Neural cell (in vitro differentiated cells): ENCODE data around the gene C11orf97. TPM values are rescaled to one million over a fixed set of nuclear protein-coding genes. Genes with fewer than 3 reads are reported as not detected.
A peak's percentile ranks its signal among the peaks of the same experiment; 100 is the strongest.

Source experiments
- H2AFZ ChIP-seq: fragments of 200-600, 300-800 bp; sonication (generic), shearing (Covaris generic); 2 replicates; pipeline ENCODE4 v1.6.0; 2014; ENCODE audit warnings: low read depth, mild to moderate bottlenecking, antibody characterized with exemption, low read length, moderate library complexity
- H3F3A ChIP-seq: fragments of 200-600 bp; shearing (Covaris generic); 2 replicates; pipeline ENCODE4 v1.6.1; 2016; ENCODE audit warnings: mild to moderate bottlenecking, moderate library complexity, mixed read lengths, antibody characterized with exemption, low read length; ENCODE audit not compliant: insufficient read depth, poor library complexity, severe bottlenecking
- H3K27ac ChIP-seq: fragments of 200-600, 300-800 bp; sonication (generic), shearing (Covaris generic); 2 replicates; pipeline ENCODE4 v1.5.1; 2014; ENCODE audit warnings: mild to moderate bottlenecking, low read length, moderate library complexity
- H3K27me3 ChIP-seq: fragments of 300-800, 200-600 bp; sonication (generic), shearing (Covaris generic); 2 replicates; pipeline ENCODE4 v1.6.0; 2014; ENCODE audit warnings: mild to moderate bottlenecking, low read depth, low read length, moderate library complexity; ENCODE audit not compliant: insufficient read depth
- H3K36me3 ChIP-seq: fragments of 300-800, 200-600 bp; sonication (generic), shearing (Covaris generic); 2 replicates; pipeline ENCODE4 v1.5.1; 2014; ENCODE audit warnings: mild to moderate bottlenecking, antibody characterized with exemption, low read length, moderate library complexity; ENCODE audit not compliant: insufficient read depth
- H3K4me2 ChIP-seq: fragments of 300-800, 200-600 bp; sonication (generic), shearing (Covaris generic); 2 replicates; pipeline ENCODE4 v1.6.0; 2014; ENCODE audit warnings: mild to moderate bottlenecking, low read length
- H3K4me3 ChIP-seq: fragments of 300-800, 200-600 bp; sonication (generic), shearing (Covaris generic); 2 replicates; pipeline ENCODE4 v1.5.1; 2014; ENCODE audit warnings: mild to moderate bottlenecking, low read length, moderate library complexity
- H3K79me2 ChIP-seq: fragments of 200-600 bp; shearing (Covaris generic); replicated peaks from 2 replicates; pipeline ENCODE4 v1.6.0; 2014; ENCODE audit warnings: mild to moderate bottlenecking, low read length, moderate library complexity; ENCODE audit not compliant: insufficient read depth
- H3K9ac ChIP-seq: fragments of 300-800, 200-600 bp; sonication (generic), shearing (Covaris generic); 2 replicates; pipeline ENCODE4 v1.6.1; 2016; ENCODE audit warnings: mild to moderate bottlenecking, low read length, mixed read lengths
- H3K9me2 ChIP-seq: fragments of 200-600 bp; shearing (Covaris generic); 2 replicates; pipeline ENCODE4 v1.6.1; 2016; ENCODE audit warnings: mild to moderate bottlenecking, low read length, mixed read lengths; ENCODE audit not compliant: insufficient read depth
- H3K9me3 ChIP-seq: fragments of 200-600, 300-800 bp; sonication (generic), shearing (Covaris generic); 2 replicates; pipeline ENCODE4 v1.6.1; 2016; ENCODE audit warnings: mild to moderate bottlenecking, mixed run types, low read length, moderate library complexity, mixed read lengths
- H4K20me1 ChIP-seq: fragments of 200-600 bp; shearing (Covaris generic); 2 replicates; pipeline ENCODE4 v1.6.1; 2016; ENCODE audit warnings: mild to moderate bottlenecking, mixed run types; ENCODE audit not compliant: insufficient read depth
- CTCF ChIP-seq: fragments of 450-650 bp; IDR thresholded peaks from 2 replicates; pipeline ENCODE4 v1.5.1; 2014; ENCODE audit warnings: antibody characterized with exemption, mild to moderate bottlenecking, moderate library complexity; ENCODE audit not compliant: poor library complexity, severe bottlenecking
- EP300 ChIP-seq: fragments of 450-650 bp; conservative IDR thresholded peaks from 2 replicates; pipeline ENCODE4 v1.6.1; 2014; ENCODE audit warnings: antibody characterized with exemption, mild to moderate bottlenecking, moderate library complexity; ENCODE audit not compliant: poor library complexity, severe bottlenecking
- EZH2 ChIP-seq: fragments of 200-600, 300-800 bp; shearing (Covaris generic), sonication (generic); IDR thresholded peaks from 2 replicates; pipeline ENCODE4 v1.6.1; 2014; ENCODE audit warnings: antibody characterized with exemption, low read length, borderline replicate concordance, mild to moderate bottlenecking; ENCODE audit not compliant: insufficient read depth, poor library complexity, severe bottlenecking
- MXI1 ChIP-seq: fragments of 450-650 bp; conservative IDR thresholded peaks from 2 replicates; pipeline ENCODE4 v1.6.1; 2014; ENCODE audit warnings: antibody characterized with exemption, mild to moderate bottlenecking; ENCODE audit not compliant: poor library complexity, severe bottlenecking
- POLR2AphosphoS5 ChIP-seq: IDR thresholded peaks from 2 replicates; pipeline ENCODE4 v1.6.1; 2012
- RAD21 ChIP-seq: fragments of 450-650 bp; conservative IDR thresholded peaks from 2 replicates; pipeline ENCODE4 v1.6.1; 2014; ENCODE audit warnings: antibody characterized with exemption, mild to moderate bottlenecking, moderate library complexity
- REST ChIP-seq: IDR thresholded peaks from 2 replicates; pipeline ENCODE4 v1.6.1; 2012; ENCODE audit warnings: borderline replicate concordance
- SMC3 ChIP-seq: fragments of 450-650 bp; conservative IDR thresholded peaks from 2 replicates; pipeline ENCODE4 v1.6.1; 2014; ENCODE audit warnings: antibody characterized with exemption, mild to moderate bottlenecking, moderate library complexity; ENCODE audit not compliant: poor library complexity
- TAF1 ChIP-seq: IDR thresholded peaks from 2 replicates; pipeline ENCODE4 v1.6.1; 2012; ENCODE audit warnings: low read depth
- polyA plus RNA-seq: library from polyadenylated mRNA; depleted of rRNA; stranded (reverse); fragments of >200 nt; gene quantifications from 2 replicates; pipeline ENCODE4 v1.2.3, GENCODE V29; 2014

The C11orf97 gene
- polyA plus RNA-seq, 1 donor from 2014 or later: 0.47 TPM

GRCh38 chr11:94518300-94518699, 6.0 kb downstream of the C11orf97 start:
- Histone ChIP-seq H2AFZ (no peak overlapping the region), H3F3A (no peaks in the 10 kb centered on the region), H3K9me3 (no peaks in the 10 kb centered on the region), H3K4me3 (no peak overlapping the region), H3K27me3 (no peaks in the 10 kb centered on the region), H3K9me2 (no peaks in the 10 kb centered on the region), H3K36me3 (no peaks in the 10 kb centered on the region), H3K4me2 (no peak overlapping the region), H3K27ac (no peak overlapping the region), H3K9ac (no peak overlapping the region), H3K79me2 (no peaks in the 10 kb centered on the region), H4K20me1 (no peaks in the 10 kb centered on the region)
- no peak for TF ChIP-seq MXI1
- no peak for TF ChIP-seq TAF1
- no peak for TF ChIP-seq EZH2
- no peak for TF ChIP-seq SMC3
- no peak for TF ChIP-seq CTCF

- H3K9me2 ChIP-seq: no peaks in the 10 kb centered on the region
- H3K36me3 ChIP-seq: no peaks in the 10 kb centered on the region
- no peak overlapping the region for H3K9ac ChIP-seq
- no peaks in the 10 kb centered on the region for H3F3A ChIP-seq
- H3K4me3 ChIP-seq: no peak overlapping the region
- no peaks in the 10 kb centered on the region for H3K9me3 ChIP-seq
- no peak overlapping the region for H3K4me2 ChIP-seq
- H3K27ac ChIP-seq: no peak overlapping the region
- no peaks in the 10 kb centered on the region for H3K27me3 ChIP-seq
- H4K20me1 ChIP-seq: no peaks in the 10 kb centered on the region
- H2AFZ ChIP-seq: no peak overlapping the region
- TF ChIP-seq SMC3 (peak; percentile 75), MXI1 (no peak), EP300 (no peak), EZH2 (no peak), REST (no peak), CTCF (peak; percentile 74), RAD21 (peak; percentile 61), POLR2AphosphoS5 (no peak), TAF1 (no peak)
- H3K79me2 ChIP-seq: no peaks in the 10 kb centered on the region
Observed at GRCh38 chr11:94519478-94520084, 7.3 kb downstream of the C11orf97 start.
